CD14-positive monocyte (primary cell): ENCODE data around the gene EIF2B2. TPM values are rescaled to one million over a fixed set of nuclear protein-coding genes. Genes with fewer than 3 reads are reported as not detected.

Experiments used
- DNase-seq, 3 donors: peaks; one replicate each; pipeline ENCODE4 v3.0.0-alpha.2; 2011 to 2022
- H2AFZ ChIP-seq: 2 replicates; pipeline ENCODE4 v1.6.0; 2012; ENCODE audit warnings: mild to moderate bottlenecking, low read depth, low read length, inconsistent platforms; ENCODE audit not compliant: insufficient read depth, poor library complexity, severe bottlenecking
- H3K27ac ChIP-seq, 2 donors: 1 replicate in 1 of 2; 2 replicates in 1 of 2; pipeline ENCODE4 v1.5.1; 2012 to 2013; ENCODE audit warnings: low read length in 2 of 2, control low read depth in 1 of 2, inconsistent platforms in 1 of 2, low read depth in 1 of 2, mild to moderate bottlenecking in 1 of 2
- H3K27me3 ChIP-seq, 2 donors: one replicate each; pipeline versions ENCODE4 v1.6.0 to v1.6.1; 2011 to 2013; ENCODE audit warnings: low read length in 2 of 2; ENCODE audit not compliant: control insufficient read depth in 2 of 2, insufficient read depth in 2 of 2
- H3K36me3 ChIP-seq, 2 donors: replicated peaks in 1 of 2; 1 replicate in 1 of 2; 2 replicates in 1 of 2; pipeline versions ENCODE4 v1.5.1 to v1.6.1; 2012 to 2013; ENCODE audit warnings: low read length in 2 of 2, control low read depth in 1 of 2, inconsistent platforms in 1 of 2, mild to moderate bottlenecking in 1 of 2; ENCODE audit not compliant: insufficient read depth in 2 of 2, control insufficient read depth in 1 of 2
- H3K4me1 ChIP-seq, 2 donors: 1 replicate in 1 of 2; 2 replicates in 1 of 2; pipeline versions ENCODE4 v1.5.1 to v1.6.1; 2012 to 2013; ENCODE audit warnings: low read length in 2 of 2, control low read depth in 1 of 2, inconsistent platforms in 1 of 2, mild to moderate bottlenecking in 1 of 2, moderate library complexity in 1 of 2; ENCODE audit not compliant: insufficient read depth in 2 of 2, control insufficient read depth in 1 of 2
- H3K4me2 ChIP-seq: replicated peaks from 2 replicates; pipeline ENCODE3; 2012; ENCODE audit warnings: low read length, moderate library complexity, mild to moderate bottlenecking; ENCODE audit not compliant: poor library complexity, severe bottlenecking; ENCODE audit errors: extremely low read depth
- H3K4me3 ChIP-seq, 3 experiments: fragments of 200-600 bp in 1 of 3; sonication (generic) in 1 of 3; replicated peaks in 1 of 3; 1 replicate in 2 of 3; 2 replicates in 1 of 3; pipeline ENCODE4 v1.5.1; 2011 to 2013; ENCODE audit warnings: low read length in 3 of 3, mild to moderate bottlenecking in 3 of 3, control low read depth in 2 of 3, low read depth in 2 of 3, inconsistent platforms in 1 of 3, moderate library complexity in 1 of 3
- H3K79me2 ChIP-seq: 2 replicates; pipeline ENCODE4 v1.6.0; 2012; ENCODE audit warnings: mild to moderate bottlenecking, control low read depth, inconsistent platforms, low read length, moderate library complexity; ENCODE audit not compliant: insufficient read depth
- H3K9ac ChIP-seq: 2 replicates; pipeline ENCODE4 v1.6.0; 2017; ENCODE audit warnings: low read length, mild to moderate bottlenecking; ENCODE audit not compliant: insufficient read depth, poor library complexity, severe bottlenecking
- H3K9me3 ChIP-seq, 2 donors: replicated peaks in 1 of 2; 1 replicate in 1 of 2; 2 replicates in 1 of 2; pipeline versions ENCODE4 v1.5.1 to v1.6.1; 2012 to 2013; ENCODE audit warnings: low read length in 2 of 2, control low read depth in 1 of 2; ENCODE audit not compliant: control insufficient read depth in 1 of 2, insufficient read depth in 1 of 2
- H4K20me1 ChIP-seq: 2 replicates; pipeline ENCODE4 v1.6.0; 2012; ENCODE audit warnings: mild to moderate bottlenecking, low read length, control low read depth, moderate library complexity; ENCODE audit not compliant: insufficient read depth
- H3K27ac Mint-ChIP-seq, 7 donors: one replicate each; pipeline ENCODE4 v1.8.0; 2020; ENCODE audit warnings: mild to moderate bottlenecking in 7 of 7, mixed read lengths in 7 of 7, moderate library complexity in 6 of 7, inconsistent platforms in 2 of 7
- H3K27me3 Mint-ChIP-seq, 3 donors: one replicate each; pipeline ENCODE4 v1.8.0; 2021 to 2022; ENCODE audit warnings: low read depth in 3 of 3, mild to moderate bottlenecking in 3 of 3, mixed read lengths in 3 of 3, moderate library complexity in 3 of 3, inconsistent platforms in 1 of 3
- H3K36me3 Mint-ChIP-seq, 2 donors: one replicate each; pipeline ENCODE4 v1.8.0; 2020; ENCODE audit warnings: mixed read lengths in 2 of 2, inconsistent platforms in 1 of 2, mild to moderate bottlenecking in 1 of 2
- H3K4me1 Mint-ChIP-seq: one replicate; pipeline ENCODE4 v1.8.0; 2020; ENCODE audit warnings: mild to moderate bottlenecking, mixed read lengths
- H3K4me3 Mint-ChIP-seq, 2 donors: one replicate each; pipeline ENCODE4 v1.8.0; 2020; ENCODE audit warnings: mild to moderate bottlenecking in 2 of 2, mixed read lengths in 2 of 2, moderate library complexity in 1 of 2
- H3K9me3 Mint-ChIP-seq, 7 donors: one replicate each; pipeline ENCODE4 v1.8.0; 2020 to 2022; ENCODE audit warnings: mixed read lengths in 7 of 7, mild to moderate bottlenecking in 6 of 7, moderate library complexity in 6 of 7, inconsistent platforms in 2 of 7
- WGBS: methylation state at CpG from one replicate; pipeline ENCODE4 v1.1.5; 2013; ENCODE audit warnings: missing lambda C conversion rate; ENCODE audit not compliant: insufficient coverage; 5-methylcytosine and 5-hydroxymethylcytosine counted together
- intact Hi-C, 2 donors: fragments of 100-400 bp; cut with micrococcal nuclease; formaldehyde crosslinking; loops; one replicate each; pipeline versions ENCODE4 v1.15.0 to v1.15.1; 2023
- polyA plus RNA-seq, 3 donors: library from polyadenylated mRNA; depleted of rRNA in 1 of 3; unstranded in 2 of 3; stranded (reverse) in 1 of 3; fragments of 300-500 nt in 2 of 3; fragments of >200 nt in 1 of 3; fragmentation: Illumina TruSeq in 2 of 3; gene quantifications; 1 replicate in 2 of 3; 2 replicates in 1 of 3; pipeline ENCODE4 v1.2.3, GENCODE V29; 2012 to 2021
- TF ChIP-seq, protein P1 (sequence below): fragments of 200-600 bp; IDR thresholded peaks from one replicate; pipeline ENCODE4 v1.8.0; 2022; ENCODE audit warnings: antibody characterized with exemption, mild to moderate bottlenecking

Gene EIF2B2
- polyA plus RNA-seq, 3 donors: 20.8 to 26.3 (median 23.9) TPM

DNA sequence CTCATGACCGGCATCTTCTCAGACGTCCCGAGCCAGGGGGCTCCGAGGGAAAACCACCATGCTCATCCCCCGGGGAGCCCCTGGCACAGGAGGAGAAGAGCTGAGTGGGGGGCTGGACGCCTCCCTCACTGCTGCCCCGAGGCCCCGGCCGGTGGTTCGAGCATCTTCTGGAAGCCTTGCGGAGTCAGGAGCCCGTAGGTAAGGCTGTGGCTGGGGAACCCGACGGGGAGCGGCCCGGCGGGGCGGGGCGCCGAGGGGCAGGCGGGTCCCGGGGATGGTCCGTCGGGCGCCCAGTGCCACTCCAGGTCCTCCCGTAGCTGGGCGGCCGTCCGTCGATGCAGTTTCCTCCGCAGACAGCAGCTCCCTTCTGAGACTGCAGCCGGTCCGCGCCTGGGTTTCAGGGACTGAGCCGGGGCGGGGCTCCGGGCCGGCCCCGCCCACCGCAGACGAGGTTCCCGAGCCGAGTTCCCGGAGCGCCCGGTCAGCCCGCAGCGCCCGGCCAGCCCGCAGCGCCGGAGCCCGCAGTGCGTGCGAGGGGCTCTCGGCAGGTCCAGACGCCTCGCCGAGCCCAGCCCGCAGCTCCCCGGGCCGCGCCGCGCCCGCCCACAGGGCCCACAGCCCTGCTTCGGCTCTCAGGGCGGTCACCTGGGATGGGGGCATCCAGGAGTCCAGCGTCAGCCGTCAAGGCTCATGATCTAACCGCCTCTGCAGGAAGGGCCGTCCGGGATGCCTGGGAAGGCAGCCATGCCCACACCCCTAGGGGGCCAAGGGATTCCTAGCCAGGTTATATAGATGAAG, 47.3 kb upstream of the EIF2B2 start, which contains the start of gene PGF:
PGF (minus strand) TSS at position 369 of the 798 bp plus-strand sequence; CDS start at position 14, 355 bp downstream.
- Histone ChIP-seq H3K4me1 (peaks cover 9 to 19% of the 10 kb centered on the region in 2 donors), H3K27me3 (peaks cover 3 to 23% of the 10 kb centered on the region in 2 donors), H3K27ac (no peak within 1 kb of the TSS), H3K79me2 (no peaks in the 10 kb centered on the region), H3K36me3 (no peaks in the 10 kb centered on the region), H4K20me1 (no peaks in the 10 kb centered on the region), H3K9me3 (no peaks in the 10 kb centered on the region), H3K4me2 (peak within 1 kb of the TSS; percentile 80), H3K9ac (peak within 1 kb of the TSS; percentile 46), H2AFZ (peak within 1 kb of the TSS; percentile 91), H3K4me3 (peak within 1 kb of the TSS; percentile 10 to 73 (median 19))
- intact Hi-C loops: no loop called here
- 7% methylated on average over 72 of the region's 73 CpGs for WGBS
- Mint-ChIP-seq H3K27me3 (peaks cover 11 to 36% (median 20%) of the 10 kb centered on the region in 3 donors), H3K9me3 (peaks cover 0 to 3% (median 0%) of the 10 kb centered on the region in 7 donors), H3K4me3 (peak within 1 kb of the TSS; percentile 56 to 79), H3K36me3 (no peaks in the 10 kb centered on the region), H3K4me1 (peaks cover 11% of the 10 kb centered on the region), H3K27ac (peak within 1 kb of the TSS in 1 of 7 donors; percentile 0)
- DNase-seq: peak; percentile 45 to 63 (median 53)
- TF ChIP-seq, protein P1, sequence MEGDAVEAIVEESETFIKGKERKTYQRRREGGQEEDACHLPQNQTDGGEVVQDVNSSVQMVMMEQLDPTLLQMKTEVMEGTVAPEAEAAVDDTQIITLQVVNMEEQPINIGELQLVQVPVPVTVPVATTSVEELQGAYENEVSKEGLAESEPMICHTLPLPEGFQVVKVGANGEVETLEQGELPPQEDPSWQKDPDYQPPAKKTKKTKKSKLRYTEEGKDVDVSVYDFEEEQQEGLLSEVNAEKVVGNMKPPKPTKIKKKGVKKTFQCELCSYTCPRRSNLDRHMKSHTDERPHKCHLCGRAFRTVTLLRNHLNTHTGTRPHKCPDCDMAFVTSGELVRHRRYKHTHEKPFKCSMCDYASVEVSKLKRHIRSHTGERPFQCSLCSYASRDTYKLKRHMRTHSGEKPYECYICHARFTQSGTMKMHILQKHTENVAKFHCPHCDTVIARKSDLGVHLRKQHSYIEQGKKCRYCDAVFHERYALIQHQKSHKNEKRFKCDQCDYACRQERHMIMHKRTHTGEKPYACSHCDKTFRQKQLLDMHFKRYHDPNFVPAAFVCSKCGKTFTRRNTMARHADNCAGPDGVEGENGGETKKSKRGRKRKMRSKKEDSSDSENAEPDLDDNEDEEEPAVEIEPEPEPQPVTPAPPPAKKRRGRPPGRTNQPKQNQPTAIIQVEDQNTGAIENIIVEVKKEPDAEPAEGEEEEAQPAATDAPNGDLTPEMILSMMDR: no peak

DNA sequence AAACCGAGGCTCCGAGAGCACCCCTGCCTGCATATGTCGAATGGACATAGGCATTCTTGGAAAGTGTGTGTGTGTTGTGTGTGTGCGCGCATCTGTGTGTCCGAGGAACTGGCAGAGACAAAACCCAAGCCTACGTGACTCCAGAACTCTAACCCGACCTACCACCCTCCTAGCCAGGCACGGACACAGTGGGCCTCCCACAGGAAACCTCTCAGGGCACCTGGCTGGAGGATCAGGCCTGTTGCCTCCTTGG, 46.8 kb upstream of the EIF2B2 start:
- no peaks in the 10 kb centered on the region for H3K36me3 ChIP-seq
- 80% methylated on average over 1 of the region's 9 CpGs for WGBS
- Mint-ChIP-seq H3K27me3 (peaks cover 11 to 36% (median 20%) of the 10 kb centered on the region in 3 donors), H3K4me1 (peaks cover 11% of the 10 kb centered on the region), H3K9me3 (peaks cover 0 to 3% (median 0%) of the 10 kb centered on the region in 7 donors), H3K27ac (no peak overlapping the region), H3K4me3 (peak overlapping the region in 1 of 2 donors; percentile 78), H3K36me3 (no peaks in the 10 kb centered on the region)
- H3K4me1 ChIP-seq: peaks cover 9 to 19% of the 10 kb centered on the region in 2 donors
- no peaks in the 10 kb centered on the region for H3K9me3 ChIP-seq
- DNase-seq: no peak
- H2AFZ ChIP-seq: peak overlapping the region; percentile 91
- TF ChIP-seq, protein P1: no peak
- peak overlapping the region in 1 of 3 experiments; percentile 73 for H3K4me3 ChIP-seq
- H3K27ac ChIP-seq: no peak overlapping the region
- H3K4me2 ChIP-seq: peak overlapping the region; percentile 80
- H3K27me3 ChIP-seq: peaks cover 3 to 23% of the 10 kb centered on the region in 2 donors
- intact Hi-C loops: no loop called here
- H3K9ac ChIP-seq: peak overlapping the region; percentile 35
- no peaks in the 10 kb centered on the region for H4K20me1 ChIP-seq
- H3K79me2 ChIP-seq: no peaks in the 10 kb centered on the region
